Right lung (tissue), 5 donors: Measurements from ENCODE around the gene APP. TPM values are rescaled to one million over a fixed set of nuclear protein-coding genes. Genes with fewer than 3 reads are reported as not detected.
A peak's percentile ranks its signal among the peaks of the same experiment; 100 is the strongest.

Source experiments
- DNase-seq, 2 donors: peaks; one replicate each; pipeline ENCODE4 v3.0.0-alpha.2; 2013
- polyA plus RNA-seq, 5 donors: library from polyadenylated mRNA; unstranded; fragments of 120-200 nt; gene quantifications; one replicate each; pipeline versions ENCODE4 v1.2.1 to v1.2.3, GENCODE V29; 2013; ENCODE audit warnings: inconsistent platforms in 1 of 5, low replicate concordance in 1 of 5; ENCODE audit not compliant: insufficient read length in 5 of 5, insufficient read depth in 1 of 5

The APP gene
- polyA plus RNA-seq, 5 donors = 524 to 664 (median 583) TPM

DNA sequence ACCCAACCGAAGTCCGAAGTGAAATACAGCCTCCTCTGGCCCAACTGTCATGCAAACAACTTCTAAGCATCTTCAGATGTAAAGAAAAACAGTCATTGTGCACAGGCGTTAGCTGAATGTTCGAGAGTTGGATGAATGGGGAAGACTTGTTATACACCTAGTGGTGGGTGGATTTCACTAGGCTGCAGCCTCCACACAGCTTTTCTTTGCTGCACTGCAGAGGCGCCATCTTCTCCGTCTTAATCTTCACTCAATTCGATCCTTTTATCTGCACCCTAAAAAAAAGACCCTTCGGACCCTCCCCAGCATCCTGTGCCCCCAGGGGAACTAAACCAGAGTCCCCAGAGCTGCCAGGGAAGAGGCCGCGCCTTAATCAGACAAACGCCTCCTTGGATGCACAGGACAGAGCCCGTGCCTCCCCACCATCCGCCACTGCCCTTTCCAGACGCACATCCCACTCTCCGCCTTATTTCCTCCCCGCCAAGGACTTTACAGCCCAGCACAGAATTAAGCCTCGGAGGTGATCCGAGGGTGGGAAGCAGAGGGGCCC is 1.4 kb downstream of the APP start:
- DNase-seq = peak; percentile 49 to 55

- no peak for DNase-seq
Observed at GRCh38 chr21:26168371-26168770, 2.2 kb downstream of the APP start.

GRCh38 chr21:26167593-26167992 is 3.0 kb downstream of the APP start:
- DNase-seq = no peak

DNA sequence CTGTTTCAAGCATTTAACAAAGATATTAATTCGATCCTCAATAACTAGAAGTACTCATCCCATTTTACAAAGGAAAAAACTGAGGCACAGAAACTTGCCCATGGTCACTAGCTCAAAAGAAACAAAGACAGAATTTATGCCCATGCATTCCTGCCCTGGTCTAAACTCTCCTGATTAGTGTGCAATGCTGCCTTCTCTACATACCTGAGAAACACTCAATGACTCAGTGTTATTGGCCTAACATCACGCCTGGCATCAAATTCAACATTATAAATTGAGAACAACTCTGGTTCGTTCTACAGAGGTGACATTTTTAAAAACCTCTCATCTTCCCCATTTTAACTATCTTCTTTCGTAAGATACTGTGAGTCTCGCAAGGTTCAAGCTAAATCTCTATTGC is 5.2 kb downstream of the APP start:
- no peak for DNase-seq

GRCh38 chr21:26164311-26164710 is 6.3 kb downstream of the APP start:
- no peak for DNase-seq

DNA sequence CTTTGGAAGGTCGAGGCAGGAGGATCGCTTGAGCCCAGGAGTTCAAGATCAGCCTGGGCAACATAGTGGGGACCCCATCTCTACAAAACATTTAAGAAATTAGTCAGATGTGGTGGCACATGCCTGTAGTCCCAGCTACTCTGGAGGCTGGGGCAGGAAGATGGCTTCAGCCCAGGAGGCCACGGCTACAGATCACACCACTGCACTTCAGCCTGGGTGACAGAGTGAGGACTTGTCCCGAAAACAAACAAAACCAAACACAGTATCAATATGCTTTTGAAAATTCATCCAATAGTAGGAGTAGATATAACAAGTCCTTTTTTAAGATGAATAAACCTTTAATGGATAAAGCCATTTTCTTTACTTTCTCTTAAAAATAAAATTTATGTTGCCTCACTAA is 8.5 kb downstream of the APP start:
- DNase-seq = no peak

- DNase-seq = no peak
Observed at GRCh38 chr21:26159869-26160268, 10.7 kb downstream of the APP start.

DNA sequence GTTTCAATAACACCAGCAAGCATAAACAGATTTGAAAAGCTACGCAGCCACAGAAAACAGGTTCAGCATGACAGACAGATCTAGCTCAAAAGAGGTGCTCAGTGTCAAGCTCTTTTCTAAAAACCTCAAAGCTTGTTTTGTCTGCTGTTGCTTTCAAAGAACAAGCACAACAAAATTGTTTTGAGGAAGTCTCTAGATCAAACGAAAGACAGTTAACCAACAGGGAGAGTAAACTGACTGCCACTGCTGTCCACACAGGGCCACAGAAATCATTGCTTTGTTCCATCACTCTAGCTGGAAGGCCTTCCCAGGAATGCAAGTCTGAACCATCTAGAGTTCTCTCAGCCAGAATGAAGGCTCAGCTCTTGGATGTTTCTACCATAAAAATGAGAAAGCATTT is 12.8 kb downstream of the APP start:
- DNase-seq = no peak

DNA sequence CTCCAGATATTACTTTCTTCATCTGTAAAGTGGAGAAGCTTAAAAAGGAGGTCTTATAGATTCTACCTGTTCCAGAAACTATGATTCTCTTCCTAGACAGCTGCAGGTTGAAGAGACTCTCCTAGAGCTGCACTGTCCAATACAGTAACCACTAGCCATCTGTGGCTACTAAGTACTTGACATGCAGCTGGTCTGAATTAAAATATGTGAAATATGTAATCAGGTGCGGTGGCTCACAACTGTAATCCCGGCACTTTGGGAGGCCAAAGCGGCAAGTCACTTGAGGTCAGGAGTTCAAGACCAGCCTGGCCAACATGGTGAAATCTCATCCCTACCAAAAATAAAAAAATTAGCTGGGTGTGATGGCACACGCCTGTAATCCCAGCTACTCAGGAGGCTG is 15.8 kb downstream of the APP start:
- no peak for DNase-seq

- DNase-seq = no peak
Observed at GRCh38 chr21:26153758-26154157, 16.8 kb downstream of the APP start.

DNA sequence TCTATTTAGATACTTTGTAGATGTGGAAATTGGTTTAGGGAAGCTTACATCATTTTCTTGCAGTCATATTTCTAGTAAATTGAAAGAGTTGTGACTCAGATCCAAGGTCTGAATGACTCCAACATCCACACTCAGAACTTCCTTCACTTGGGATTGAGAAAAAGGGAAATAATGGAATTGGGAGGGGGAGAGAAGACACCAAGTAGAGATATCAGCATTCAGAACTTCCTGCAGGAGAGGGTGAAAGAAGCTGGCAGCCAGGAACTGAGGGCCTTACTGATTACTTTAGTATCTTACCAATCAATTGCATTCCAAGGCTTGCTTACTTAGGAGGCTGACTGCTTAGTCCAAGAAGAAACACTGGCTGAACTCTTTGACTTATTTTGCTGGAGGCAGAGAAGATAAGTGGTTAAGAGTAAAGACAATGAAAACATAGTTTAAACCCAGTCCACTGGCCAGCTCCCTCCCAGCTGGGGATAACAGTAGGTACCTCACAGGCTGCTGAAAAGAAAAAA is 21.7 kb downstream of the APP start:
- no peak for DNase-seq

DNA sequence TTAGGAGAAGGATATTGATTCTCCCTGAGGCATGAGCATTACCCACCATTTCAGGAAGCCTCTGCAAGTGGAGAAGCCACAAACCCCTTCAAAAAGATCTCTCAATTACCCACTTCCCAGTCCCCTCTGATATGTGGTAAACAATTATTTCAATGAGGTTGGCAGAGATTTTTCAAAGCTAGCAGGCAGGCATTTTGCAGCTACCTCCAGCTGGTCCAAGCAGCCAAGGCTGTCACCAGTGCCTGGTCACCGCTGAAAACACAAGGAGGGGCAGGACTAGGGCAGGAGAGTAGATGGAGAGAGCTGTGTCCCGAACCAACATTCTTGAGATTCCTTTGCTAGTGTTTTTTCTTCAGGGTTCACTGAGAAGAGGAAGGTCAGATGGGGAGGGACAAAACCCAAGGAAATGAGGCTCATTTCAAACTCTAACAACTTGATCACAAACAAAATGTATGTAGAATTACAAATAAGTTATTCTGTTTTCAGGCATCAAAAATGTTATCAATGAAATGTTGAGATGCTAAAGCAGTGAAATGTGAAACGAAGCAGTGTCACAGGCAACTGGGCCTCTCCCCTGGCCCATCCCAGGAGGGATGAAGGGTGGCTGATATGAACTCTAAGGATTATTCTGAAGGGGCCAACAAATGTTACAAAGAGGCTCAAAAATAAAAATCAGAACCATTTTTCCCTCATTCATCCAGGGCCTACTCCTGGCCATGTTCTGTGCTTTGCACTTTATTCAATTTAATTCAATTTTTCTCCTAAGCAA is 22.3 kb downstream of the APP start:
- DNase-seq = no peak

GRCh38 chr21:26147535-26147934 is 23.0 kb downstream of the APP start:
- no peak for DNase-seq

DNA sequence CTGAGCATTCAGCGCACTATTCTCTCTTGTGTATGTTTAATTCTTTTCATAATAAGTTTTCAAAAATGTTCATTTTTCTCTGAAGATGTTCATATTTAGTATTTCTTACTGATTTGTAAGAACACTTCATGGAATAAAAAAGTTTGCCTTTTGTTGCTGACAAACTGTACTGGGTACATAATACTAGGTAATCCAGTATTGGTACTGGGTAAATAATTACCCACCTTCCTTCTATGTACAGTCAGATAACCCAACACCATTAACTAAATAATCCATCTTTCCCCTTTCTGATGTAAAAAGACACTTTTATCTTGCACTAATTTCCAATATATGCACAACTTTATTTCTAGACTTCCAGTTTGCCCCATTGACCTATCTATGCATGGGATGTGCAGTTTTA is 23.9 kb downstream of the APP start:
- DNase-seq = no peak

GRCh38 chr21:26144031-26144430 is 26.5 kb downstream of the APP start:
- DNase-seq = no peak

GRCh38 chr21:26142363-26142762 is 28.2 kb downstream of the APP start:
- no peak for DNase-seq

- DNase-seq = no peak
Observed at GRCh38 chr21:26140926-26141325, 29.6 kb downstream of the APP start.

DNA sequence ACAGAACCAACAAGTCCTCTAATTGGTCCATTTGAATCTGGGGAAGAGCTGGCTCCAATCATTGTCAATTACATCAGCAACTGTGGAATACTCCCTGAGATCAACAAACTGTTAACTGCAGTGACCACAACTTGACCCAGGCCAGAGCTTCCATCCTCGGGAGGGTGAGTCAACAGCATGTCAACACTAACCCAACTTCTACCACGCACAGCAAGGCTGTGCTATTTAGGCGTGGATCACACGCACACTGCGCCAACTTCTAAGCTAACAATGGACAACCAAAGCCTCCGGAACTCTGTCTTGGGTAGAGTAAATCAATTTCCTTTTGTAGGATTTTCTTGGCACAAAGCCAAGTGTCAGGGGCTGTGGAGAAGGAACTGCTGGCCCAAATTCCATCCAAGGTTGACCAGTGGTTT is 30.4 kb downstream of the APP start:
- no peak for DNase-seq

DNA sequence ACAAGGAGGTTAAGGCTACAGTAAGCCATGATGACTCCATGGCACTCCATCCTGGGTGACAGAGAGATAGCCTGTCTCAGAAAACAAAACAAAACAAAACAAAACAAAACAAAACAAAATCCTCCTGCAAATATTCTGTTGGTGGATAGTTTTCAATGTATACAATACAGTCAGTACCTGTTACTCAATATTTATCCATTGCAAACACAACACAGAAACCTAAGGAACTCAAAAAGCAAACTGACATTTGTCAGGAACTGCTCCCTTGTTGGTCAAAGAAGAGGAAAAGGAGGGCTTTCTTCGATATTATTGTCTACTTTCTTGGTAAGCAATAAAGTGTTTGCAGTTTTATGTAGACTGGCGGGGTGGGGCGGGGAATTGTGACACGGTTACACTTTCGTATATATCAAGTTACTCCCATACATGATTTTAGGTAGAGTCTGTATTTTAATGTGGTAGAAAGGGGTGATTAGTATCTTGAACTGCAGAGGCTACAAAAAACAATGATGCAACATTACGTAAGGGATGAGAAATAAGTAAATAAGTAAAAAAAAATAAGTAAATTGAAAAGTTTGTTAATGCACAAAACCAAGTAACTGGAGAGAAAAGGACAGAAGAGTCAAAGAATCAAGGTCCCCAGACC is 31.8 kb downstream of the APP start:
- no peak for DNase-seq

- no peak for DNase-seq
Observed at GRCh38 chr21:26137379-26138060, 33.0 kb downstream of the APP start.

- no peak for DNase-seq
Observed at GRCh38 chr21:26136671-26137070, 33.9 kb downstream of the APP start.

DNA sequence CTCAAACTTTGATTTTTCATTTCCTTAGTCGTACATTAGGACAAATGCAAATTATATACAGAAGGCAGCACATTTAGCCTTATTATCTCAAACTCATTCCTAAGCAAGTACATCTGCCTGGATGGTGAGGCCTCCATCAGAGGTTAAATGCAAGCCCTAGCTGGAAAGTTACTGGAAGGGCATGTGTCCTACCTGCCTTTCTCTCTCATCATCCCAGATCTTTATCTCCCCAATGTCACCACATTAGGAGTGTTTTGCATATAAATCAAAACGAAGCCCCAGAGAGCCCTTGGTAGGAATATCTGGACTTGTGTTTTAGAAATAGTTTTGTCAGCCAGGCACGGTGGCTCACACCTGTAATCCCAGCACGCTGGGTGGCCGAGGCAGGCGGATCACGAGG is 35.0 kb downstream of the APP start:
- DNase-seq = no peak

DNA sequence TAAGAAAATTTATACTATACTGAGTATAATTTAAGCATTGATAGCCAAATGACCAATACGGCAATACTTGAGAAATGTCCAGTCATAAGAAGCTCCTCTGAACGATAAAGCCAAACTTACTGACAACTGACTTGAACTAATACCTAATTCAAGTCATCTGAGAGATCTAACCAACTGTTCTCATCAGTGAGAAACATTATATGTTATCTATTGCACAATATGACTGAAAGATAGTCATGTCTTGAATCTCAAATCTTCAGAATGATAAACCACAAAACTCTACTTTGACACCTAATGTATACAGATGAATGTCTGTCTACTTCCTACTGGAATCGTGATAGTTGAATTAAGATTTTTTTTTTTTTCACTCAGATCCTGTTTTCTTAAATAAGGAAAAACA is 39.0 kb downstream of the APP start:
- no peak for DNase-seq
